ENCODE measurements around the gene RHBDL3.
"Not testable (repeated sequence)": the region's sequence is repeated elsewhere in the genome, so short reads cannot be mapped to it uniquely, and the experiment has no call there.

RHBDL3 gene

DNA sequence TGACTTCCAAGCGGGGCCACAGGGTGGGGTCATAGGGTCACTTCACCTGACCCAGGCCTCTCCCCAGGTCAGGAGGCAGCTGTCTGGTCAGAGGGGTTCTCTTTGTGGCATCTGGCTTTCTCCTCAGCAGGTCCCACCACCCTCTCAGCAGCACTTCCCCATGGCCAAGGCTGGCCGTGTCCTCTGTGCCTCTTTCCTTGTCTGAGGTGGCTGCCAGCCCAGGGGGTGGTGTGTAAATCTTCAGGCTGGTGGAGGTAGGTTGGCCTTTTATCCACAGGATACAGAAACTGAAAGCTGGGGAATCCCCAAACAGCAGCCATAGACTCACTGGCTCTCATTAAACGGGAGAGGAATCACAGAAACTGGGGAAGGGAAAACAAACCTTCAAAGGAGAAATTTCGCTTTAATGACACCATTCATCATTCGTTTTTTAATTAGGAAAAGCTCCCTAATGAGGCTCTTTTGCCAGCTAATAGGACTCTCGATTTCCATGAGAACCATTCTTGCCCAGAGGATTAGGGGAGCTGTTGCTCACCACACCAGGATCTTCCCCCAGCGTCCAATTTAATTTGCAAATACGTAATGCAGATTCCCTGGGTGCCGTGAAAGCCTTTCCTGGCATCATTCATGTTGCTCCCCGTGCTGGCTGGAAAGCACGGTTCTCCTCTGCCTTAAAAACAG lies 58.3 kb downstream of the RHBDL3 start:
- no peak for DNase-seq (ENCODE audit: low read depth)

DNA sequence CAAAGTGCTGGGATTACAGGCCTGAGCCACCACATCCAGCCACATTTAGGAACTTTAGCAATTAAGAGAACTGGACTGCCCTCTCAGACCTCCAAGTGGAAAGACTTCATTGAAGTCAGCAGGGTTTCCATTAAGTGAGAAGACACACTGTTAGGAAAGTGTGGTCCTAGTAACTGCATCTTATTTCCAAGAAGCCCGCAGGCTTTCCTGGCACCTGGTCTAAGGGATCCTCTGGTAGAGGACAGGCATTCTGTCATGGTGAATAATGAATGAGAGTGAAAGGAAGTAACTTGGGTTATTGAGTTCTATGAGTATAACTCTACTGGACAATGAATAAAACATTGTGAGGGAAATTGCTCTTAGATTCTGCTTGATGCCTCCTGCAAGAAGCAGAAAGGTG lies 62.3 kb downstream of the RHBDL3 start:
- no peak for DNase-seq (ENCODE audit: low read depth)

DNA sequence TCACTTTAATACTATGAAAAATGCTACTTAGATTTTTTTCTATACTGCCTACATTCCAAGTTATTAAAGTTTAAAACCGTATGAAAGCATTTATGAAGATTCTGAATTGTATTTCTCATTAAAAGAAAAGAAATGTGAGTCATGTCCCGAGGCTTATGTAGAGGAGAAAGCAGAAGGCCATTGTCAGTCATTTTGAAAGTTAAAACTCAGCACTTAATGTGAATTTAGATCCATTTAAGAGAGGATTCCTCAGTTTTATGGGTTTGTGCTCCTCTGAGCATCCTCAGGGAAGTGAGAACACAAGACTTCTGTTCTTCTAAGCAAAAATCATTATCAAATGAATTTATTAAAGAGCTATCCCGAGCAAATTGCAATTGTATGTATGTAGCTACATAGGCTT lies 64.5 kb downstream of the RHBDL3 start:
- no peak for DNase-seq (ENCODE audit: low read depth)

DNA sequence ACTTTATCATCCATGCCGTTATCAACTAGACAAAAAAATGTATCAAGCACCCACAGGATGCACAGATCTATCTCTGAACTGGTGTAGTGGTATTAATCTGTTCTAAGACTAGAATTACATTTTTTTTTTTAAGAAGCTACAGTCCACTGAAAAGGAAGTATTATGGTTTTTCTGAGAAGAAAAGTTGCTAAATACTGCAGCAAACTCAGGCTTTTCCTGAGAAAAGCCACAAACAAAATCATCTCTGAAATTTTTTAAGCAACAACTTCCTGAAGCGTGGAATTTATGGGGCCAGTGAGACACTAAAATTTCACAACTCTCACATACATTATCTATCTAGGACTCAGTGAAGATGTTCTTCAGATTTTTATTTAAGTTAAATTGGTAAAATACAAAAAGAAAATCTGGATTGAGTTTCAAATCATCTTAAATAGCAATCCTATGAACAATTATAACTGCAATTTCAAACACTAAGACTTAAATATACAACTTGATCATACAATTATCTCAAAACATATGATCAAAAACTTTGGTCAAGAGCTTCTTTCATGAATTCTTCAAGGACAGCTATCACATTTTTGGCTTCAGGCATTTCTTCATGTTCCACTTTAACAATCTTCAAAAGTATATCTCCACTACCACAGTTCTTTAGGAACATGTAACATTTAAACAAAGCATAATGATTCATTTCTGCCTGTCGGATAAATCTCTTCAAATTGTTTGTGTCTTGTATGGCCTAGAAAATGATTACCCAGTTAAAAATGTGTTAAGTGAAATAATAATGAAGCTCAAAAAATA lies 65.8 kb downstream of the RHBDL3 start:
- DNase-seq (ENCODE audit: low read depth) = peak; percentile 75

DNA sequence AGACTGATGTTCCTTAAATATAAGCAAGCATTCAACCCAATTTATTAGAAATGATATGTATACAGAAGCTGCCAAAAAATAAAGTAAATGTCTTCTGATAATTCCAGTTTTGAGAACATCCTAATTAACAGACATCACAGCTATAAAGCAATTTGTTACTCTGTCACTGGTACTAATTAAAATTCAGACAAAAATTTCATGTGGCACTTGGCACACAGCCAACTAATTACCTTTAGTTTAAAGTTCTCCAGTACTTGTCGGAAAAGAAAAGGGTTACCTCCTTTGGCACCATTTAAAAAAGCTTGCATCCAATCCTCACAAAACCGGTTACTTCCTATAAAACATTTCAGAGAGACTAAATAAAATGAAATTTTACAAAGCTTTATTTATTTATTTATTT lies 67.6 kb downstream of the RHBDL3 start:
- DNase-seq (ENCODE audit: low read depth) = no peak

DNA sequence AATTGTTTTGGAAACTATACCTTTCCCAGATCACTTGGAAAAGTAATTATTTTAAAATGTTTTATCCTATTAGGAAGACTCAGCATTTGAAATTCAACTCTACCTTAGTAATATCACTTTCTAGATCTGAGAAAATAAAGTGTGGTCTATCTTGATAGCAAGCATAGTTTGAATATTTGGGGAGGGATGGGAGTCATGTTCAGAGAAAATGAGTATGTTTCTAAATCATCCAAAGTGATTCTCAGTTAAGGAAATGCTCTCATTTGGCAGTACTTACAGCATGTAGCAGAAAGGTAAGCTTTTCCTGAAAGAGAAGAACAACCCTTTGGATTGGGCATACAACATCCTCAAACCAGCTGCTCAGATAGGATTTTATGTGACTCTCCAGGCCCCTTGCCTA lies 69.4 kb downstream of the RHBDL3 start:
- no peak for DNase-seq (ENCODE audit: low read depth)

DNA sequence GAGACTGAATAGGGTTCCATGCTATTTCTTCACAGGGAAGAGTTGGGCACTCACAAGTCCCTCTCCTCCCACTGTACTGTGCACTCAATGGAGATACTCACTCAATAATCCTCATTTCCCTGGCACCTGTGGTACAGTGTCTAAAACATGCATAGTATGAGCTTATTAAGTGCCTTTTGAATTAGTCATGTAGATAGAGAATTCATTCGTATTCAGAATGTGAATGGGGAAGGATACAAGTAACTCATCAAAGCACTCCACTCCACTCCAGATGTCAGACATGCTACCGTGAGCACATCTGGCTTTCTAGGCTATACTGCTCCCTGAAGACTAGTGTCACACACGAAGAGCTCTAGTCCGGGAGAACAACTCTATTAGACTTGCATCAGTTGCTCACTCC lies 70.1 kb downstream of the RHBDL3 start:
- peak; percentile 61 for DNase-seq (ENCODE audit: low read depth)

DNA sequence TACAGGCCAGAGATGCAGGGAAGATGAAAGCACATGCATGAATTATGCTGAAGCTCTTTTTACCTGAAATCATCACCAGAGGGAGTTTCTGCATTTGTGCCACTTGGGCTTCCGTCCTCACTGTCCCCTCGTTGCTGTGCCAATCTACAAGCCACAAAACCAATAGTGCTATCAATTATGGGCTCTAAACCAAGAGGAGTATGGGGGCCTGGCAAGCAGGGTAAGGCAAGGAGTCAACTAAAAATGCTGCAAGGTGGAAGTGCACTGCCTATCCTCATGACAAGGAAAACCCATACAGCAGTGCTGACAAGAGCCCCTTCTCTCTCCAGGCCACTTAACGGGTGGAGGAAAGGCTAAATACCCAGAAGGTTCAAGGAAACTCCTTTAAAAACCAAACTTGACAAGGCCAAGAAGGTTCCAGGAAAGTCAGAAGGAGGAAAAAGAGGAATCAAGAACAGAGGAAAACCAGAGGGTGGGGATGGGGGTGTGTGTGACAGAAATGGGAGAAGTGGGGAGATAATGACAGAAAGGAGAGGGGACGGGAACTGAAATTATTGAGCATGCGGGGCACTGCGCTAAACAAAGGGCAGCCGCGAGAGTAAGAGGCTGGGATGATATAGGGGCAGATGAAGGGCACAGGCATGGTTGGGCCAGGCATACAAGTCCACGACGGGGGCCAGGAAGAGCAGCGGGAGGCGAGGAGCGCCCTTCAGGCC lies 75.7 kb downstream of the RHBDL3 start:
- DNase-seq (ENCODE audit: low read depth) = no peak

DNA sequence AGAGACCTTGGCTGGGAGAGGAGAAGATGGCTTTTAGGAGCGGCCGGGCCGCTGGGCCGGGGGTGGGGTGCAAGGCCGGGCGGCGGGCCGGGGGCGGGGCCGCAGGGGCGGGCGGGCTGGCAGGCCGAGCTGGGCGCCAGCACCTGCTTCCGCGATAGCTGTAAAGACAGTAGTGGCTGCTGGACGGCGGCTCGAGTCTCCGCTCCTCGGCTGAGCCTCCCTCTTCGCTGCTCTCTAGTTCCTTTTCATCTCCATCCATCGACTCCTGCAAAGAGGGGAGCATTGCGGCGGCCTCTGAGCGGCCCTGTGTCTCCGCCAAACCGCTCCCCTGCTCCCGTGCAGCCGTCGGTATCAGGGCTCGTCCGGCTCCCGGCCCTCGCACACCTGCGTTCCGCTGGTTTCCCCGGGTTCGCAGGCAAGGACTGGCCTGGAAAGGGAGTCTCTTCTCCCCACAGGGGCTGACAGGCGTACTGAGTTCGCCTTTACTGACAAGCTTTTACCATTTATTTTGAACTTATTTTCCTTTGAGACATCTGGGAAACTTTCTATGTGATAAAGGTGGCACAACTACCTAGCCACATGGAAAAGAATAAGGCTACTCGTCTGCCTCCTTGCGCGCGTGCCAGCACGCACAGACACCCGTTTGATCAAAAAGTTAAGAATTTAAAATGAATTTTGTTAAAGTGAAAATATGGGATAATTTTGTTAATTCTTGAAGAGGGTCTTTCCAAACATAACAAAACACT lies 76.4 kb downstream of the RHBDL3 start, which contains the start of gene C17orf75:
Gene C17orf75 (minus strand): TSS at position 317 of the 746 bp plus-strand sequence. CDS start 34 bp downstream, at position 283.
- DNase-seq (ENCODE audit: low read depth) = peak; percentile 73

DNA sequence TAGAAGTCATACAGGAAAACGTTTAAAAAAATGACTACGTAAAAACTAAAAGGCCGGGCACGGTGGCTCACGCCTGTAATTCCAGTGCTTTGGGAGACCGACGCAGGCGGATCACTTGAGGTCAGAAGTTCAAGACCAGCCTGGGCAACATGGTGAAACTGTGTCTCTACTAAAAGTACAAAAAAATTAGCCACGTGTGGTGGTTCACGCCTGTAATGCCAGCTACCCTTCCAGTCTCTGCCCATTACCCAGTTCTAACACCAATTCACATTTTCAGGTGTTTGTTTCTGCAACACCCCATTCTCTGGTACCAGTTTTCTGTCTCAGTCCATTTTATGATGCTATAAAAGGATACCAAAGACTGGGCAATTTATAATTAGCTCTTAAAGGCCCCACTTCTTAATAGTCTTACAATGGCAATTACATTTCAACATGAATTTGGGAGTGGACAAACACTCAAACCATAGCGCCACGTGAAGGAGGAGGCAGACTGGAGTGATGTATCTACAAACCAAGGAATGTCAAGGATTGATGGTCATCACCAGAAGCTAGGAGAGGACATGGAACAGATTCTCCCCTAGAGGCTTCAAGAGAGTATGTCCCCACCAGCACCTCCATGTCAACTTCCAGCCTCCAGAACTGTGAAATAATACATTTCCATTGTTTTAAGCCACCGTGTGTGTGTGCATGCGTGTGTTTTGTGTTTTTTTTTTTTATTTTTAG lies 77.1 kb downstream of the RHBDL3 start:
- no peak for DNase-seq (ENCODE audit: low read depth)

DNA sequence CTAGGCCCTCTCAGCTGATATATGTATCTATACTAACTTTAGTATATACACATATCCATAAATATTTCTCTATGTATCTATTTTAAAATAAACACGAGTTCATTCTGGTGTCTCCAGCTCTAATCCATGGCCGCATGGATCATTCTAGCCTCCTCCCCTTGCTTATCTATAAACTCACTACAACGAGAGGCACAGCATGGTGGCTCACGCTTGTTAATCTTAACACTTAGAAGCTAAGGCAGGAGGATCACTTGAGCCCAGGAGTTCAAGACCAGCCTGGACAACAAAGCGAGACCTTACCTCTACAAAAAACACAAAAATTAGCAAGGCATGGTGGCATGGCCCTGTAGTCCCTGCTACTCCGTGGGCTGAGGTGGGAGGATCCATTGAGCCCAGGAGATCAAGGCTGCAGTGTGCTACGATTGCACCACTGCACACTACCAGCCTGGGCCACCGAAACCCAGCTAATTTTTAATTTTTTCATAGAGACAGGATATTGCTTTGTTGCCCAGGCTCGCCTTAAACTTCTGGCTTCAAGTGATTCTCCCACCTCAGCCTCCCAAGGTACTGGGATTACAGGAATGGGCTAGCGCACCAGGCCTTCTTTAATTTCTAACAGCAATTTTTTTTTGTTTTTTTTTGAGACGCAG lies 80.4 kb downstream of the RHBDL3 start:
- no peak for DNase-seq (ENCODE audit: low read depth)

DNA sequence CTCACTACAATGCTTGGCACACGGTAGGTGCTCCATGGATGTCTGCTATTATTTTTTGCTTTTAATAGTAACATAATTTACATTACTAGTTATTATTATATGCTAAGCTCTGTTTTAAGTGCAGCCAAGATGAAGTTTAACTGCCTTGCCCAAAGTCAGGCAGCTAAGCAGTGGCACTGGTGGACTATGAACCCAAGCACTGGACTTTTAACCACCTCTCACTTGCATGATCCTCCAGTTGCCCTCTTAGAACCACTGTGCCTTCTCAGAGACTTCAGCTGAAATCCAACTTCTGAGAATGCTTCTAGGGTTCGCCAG lies 82.8 kb downstream of the RHBDL3 start:
- no peak for DNase-seq (ENCODE audit: low read depth)

DNA sequence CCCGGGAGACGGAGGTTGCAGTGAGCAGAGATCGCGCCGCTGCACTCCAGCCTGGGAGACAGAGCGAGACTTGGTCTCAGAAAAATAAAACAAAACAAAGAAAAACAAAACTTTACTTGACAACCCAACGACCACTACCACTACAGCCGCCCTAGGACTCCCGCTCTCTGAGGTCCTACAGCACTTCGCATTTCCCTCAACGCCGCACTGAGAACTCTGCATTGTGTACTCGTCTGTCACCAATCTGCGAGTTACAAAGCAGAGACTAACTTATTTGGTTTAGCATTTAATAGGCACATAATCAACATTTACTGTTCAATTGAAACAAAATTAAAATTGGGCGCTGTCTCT lies 83.8 kb downstream of the RHBDL3 start:
- peak; percentile 19 for DNase-seq (ENCODE audit: low read depth)

DNA sequence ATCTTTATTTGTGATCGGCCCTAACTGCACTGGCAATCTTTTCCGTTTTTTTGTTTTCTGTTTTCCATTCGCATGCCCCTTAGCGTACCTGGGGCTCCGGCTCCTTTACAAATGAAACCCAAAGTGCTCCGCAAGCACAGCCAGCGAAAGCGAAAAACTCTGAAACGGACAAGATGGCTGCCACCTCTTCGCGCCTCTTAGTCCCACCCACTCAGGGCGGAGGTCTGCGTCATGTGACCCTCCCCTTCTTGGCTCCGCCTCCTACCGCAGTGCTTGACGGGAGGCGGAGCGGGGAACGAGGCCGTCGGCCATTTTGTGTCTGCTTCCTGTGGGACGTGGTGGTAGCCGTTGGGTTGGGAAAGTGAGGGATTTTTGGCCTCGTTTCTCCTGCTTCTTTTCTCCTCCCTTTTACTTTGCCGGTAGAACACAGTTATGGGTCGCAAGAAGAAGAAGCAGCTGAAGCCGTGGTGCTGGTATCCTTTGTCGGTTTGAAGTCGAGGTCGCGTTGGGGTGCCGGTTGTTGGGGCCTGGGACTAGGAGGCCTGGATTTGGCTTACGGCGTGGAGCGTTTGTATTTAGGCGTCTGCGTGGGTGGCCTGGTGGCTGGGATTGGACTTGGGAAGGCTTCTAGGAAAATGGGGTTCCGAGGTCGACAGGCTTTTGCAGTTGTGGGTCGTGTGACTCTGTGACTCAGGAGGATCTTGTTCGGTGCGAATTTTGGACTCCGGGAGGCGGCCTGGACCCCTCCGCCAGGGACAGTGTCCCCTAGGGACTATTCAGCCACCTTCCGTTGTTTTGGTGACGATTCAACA lies 84.4 kb downstream of the RHBDL3 start, which contains the start of gene ZNF207:
Gene ZNF207 (plus strand): TSS at position 304 of the 812 bp plus-strand sequence. CDS start 129 bp downstream, at position 433.
- DNase-seq (ENCODE audit: low read depth) = peak; percentile 94

DNA sequence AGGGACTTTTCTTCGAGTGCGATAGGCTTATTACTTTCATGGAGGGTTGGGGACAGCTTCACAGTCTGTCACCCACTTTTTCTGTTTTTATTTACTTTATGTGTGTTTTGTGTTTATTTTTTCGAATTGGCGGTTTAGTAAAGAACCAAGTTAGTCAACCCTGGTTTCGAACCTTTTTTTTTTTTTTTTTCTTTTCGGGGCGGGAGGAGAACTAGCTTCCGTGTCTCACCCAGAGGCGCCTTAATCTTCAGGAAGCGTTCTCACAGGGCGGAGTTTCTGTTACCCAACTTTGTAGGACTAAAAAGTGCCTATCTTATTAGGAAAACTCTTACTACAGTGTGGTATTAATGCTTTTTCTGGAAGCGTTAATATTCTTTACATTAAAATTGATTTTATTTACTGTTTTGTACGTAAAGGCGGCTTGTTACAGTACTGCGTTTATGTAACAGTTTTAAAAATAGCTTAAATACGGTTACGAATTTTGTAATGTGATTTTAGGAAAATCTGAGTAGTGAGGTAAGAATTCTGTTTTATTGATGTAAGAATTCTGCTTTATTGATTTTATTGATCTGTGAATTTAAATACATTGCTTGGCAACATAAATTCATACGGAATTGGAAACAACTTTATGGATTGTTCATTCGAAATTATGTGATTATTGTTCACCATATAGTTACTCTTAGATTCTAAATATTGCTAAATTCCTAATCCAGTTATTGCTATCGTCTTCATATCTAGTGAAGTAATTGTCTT lies 85.2 kb downstream of the RHBDL3 start:
- peak; percentile 77 for DNase-seq (ENCODE audit: low read depth)

DNA sequence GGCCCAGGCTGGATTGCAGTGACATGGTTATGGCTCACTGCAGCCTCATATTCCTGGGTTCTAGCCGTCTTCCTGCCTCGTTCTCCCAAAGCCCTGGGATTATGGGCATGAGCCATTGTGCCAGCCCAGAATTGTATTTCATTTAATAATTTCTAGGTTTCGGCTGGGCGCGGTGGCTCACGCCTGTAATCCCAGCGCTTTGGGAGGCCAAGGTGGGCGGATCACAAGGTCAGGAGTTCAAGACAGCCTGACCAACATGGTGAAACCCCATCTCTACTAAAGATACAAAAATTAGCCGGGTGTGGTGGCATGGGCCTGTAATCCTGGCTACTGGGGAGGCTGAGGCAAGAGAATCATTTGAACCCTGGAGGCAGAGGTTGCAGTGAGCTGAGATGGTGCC lies 87.1 kb downstream of the RHBDL3 start:
- DNase-seq (ENCODE audit: low read depth) = not testable (repeated sequence)

DNA sequence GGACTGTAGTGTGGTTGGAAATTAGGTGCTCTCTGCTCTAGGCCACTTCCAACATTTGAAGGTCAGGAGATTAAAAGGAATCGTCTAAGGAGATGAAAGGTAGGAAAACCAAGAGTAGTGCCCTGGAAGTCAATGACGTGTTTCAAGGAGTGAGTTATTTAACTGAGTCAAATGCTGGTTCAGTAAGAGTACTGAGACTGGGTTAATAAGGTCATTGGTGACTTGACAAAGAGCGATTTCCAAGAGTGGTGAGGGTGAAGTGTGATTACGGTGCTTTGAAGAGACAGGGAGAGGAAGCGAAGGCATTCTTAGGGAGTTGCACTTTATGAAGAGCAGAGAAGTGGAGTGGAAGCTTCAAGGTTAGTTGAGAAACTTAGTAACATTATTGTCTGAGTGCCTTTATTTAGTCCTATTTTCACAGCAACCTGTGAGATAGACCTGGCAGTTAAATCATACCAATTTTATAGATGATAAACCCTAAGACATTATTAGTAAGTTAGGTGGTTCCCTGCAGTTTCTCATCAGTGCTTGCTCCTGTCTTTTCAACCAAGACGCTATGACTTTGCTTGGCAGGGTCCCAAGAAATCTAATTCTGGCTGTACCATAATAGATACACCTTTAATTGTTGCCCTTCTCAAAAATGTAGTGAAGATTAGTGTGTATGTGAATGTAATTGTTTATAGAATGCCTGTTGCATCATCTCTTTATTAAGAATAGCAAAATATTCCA lies 90.2 kb downstream of the RHBDL3 start:
- no peak for DNase-seq (ENCODE audit: low read depth)

DNA sequence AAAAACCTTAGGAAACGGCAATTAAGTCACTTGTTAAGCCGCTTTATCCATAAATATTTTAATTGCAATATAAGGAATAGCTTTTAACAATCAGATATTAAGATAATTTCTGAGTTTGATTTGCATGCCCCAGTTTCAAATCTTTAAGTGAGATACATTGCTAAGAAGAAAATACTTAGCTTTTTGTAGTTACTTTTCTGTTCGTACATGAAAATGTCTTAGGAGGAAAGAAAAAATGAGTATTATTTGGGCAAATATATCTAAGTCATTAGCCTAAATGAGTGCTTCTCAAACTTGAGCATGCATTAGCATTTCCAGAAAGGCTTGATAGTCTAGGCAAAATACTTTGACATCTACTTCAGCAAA lies 90.7 kb downstream of the RHBDL3 start:
- DNase-seq (ENCODE audit: low read depth) = no peak

DNA sequence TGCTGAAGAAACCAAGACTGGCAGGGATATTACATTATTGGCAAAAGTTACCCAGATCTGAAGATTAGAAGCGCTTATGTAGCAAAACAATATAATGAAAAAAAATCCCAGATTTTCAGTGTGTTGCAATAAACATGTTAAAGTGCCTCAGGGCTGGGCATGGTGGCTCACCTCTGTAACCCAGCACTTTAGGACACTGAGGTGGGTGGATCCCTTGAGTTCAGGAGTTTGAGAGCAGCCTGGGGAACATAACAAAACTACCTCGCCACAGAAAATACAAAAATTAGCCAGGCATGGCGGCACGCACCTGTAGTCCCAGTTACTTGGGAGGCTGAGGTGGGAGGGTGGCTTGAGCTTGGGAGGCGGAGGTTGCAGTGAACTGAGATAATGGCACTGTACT lies 91.1 kb downstream of the RHBDL3 start:
- DNase-seq (ENCODE audit: low read depth) = no peak
